Astrocyte (in vitro differentiated cells and primary cell): ENCODE results near the gene FBXO11. TPM values are rescaled to one million over a fixed set of nuclear protein-coding genes. Genes with fewer than 3 reads are reported as not detected.
"Not testable (repeated sequence)": the region's sequence is repeated elsewhere in the genome, so short reads cannot be mapped to it uniquely, and the experiment has no call there.

Experiments
- DNase-seq: peaks from one replicate; pipeline ENCODE4 v3.0.0-alpha.2; 2010; ENCODE audit warnings: low read depth
- FAIRE-seq: peaks from 2 replicates; lab custom pipeline; 2011; peaks lifted over from hg19 to GRCh38; lab: Jason Lieb, UNC
- H2AFZ ChIP-seq: 2 replicates; pipeline ENCODE4 v1.6.0; 2012; ENCODE audit warnings: low read depth, low read length, inconsistent platforms
- H3K27ac ChIP-seq: 2 replicates; pipeline ENCODE4 v1.5.1; 2011; ENCODE audit warnings: low read depth, low read length, inconsistent platforms
- H3K27me3 ChIP-seq: 2 replicates; pipeline ENCODE4 v1.6.0; 2011; ENCODE audit warnings: low read length, inconsistent platforms; ENCODE audit not compliant: insufficient read depth
- H3K36me3 ChIP-seq: 2 replicates; pipeline ENCODE4 v1.5.1; 2011; ENCODE audit warnings: low read length, inconsistent platforms; ENCODE audit not compliant: insufficient read depth
- H3K4me1 ChIP-seq: 2 replicates; pipeline ENCODE4 v1.5.1; 2011; ENCODE audit warnings: low read length, inconsistent platforms; ENCODE audit not compliant: insufficient read depth
- H3K4me2 ChIP-seq: 2 replicates; pipeline ENCODE4 v1.6.0; 2012; ENCODE audit warnings: low read length, inconsistent platforms
- H3K4me3 ChIP-seq: 2 replicates; pipeline ENCODE4 v1.5.1; 2011; ENCODE audit warnings: low read depth, mild to moderate bottlenecking, low read length, inconsistent platforms; ENCODE audit not compliant: insufficient read depth
- H3K79me2 ChIP-seq: 2 replicates; pipeline ENCODE4 v1.6.0; 2012; ENCODE audit warnings: mild to moderate bottlenecking, low read length, inconsistent platforms; ENCODE audit not compliant: insufficient read depth
- H3K9ac ChIP-seq: 2 replicates; pipeline ENCODE4 v1.6.0; 2012; ENCODE audit warnings: mild to moderate bottlenecking, low read length, inconsistent platforms
- H3K9me3 ChIP-seq: 2 replicates; pipeline ENCODE4 v1.5.1; 2012; ENCODE audit warnings: low read depth, mild to moderate bottlenecking, low read length, inconsistent platforms; ENCODE audit not compliant: insufficient read depth
- H4K20me1 ChIP-seq: 2 replicates; pipeline ENCODE4 v1.6.0; 2012; ENCODE audit warnings: low read length, inconsistent platforms; ENCODE audit not compliant: insufficient read depth
- H3K27ac Mint-ChIP-seq: one replicate; pipeline ENCODE4 v1.8.0; 2021; ENCODE audit warnings: mild to moderate bottlenecking, mixed read lengths; ENCODE audit not compliant: unreplicated experiment
- H3K27me3 Mint-ChIP-seq: one replicate; pipeline ENCODE4 v1.8.0; 2021; ENCODE audit warnings: low read depth, mixed read lengths; ENCODE audit not compliant: unreplicated experiment
- H3K36me3 Mint-ChIP-seq: one replicate; pipeline ENCODE4 v1.8.0; 2021; ENCODE audit warnings: low read depth, mixed read lengths; ENCODE audit not compliant: unreplicated experiment
- H3K4me1 Mint-ChIP-seq: one replicate; pipeline ENCODE4 v1.8.0; 2021; ENCODE audit warnings: low read depth, mixed read lengths; ENCODE audit not compliant: unreplicated experiment
- H3K4me3 Mint-ChIP-seq: one replicate; pipeline ENCODE4 v1.8.0; 2021; ENCODE audit warnings: mild to moderate bottlenecking, moderate library complexity, mixed read lengths; ENCODE audit not compliant: unreplicated experiment
- H3K9me3 Mint-ChIP-seq: one replicate; pipeline ENCODE4 v1.8.0; 2021; ENCODE audit warnings: mild to moderate bottlenecking, mixed read lengths; ENCODE audit not compliant: unreplicated experiment
- CTCF ChIP-seq: IDR thresholded peaks from 2 replicates; pipeline ENCODE4 v1.5.1; 2011; ENCODE audit warnings: low read depth, mild to moderate bottlenecking, inconsistent platforms, low read length, moderate library complexity; ENCODE audit not compliant: insufficient read depth
- EZH2 ChIP-seq: IDR thresholded peaks from 2 replicates; pipeline ENCODE4 v1.6.1; 2012; ENCODE audit warnings: mild to moderate bottlenecking, low read length, inconsistent platforms; ENCODE audit not compliant: insufficient read depth
- total RNA-seq: library from RNA; stranded (reverse); gene quantifications from 2 replicates; pipeline ENCODE4 v1.2.1, GENCODE V29; 2021

FBXO11 gene
- total RNA-seq, 1 donor from 2014 or later, result 70.8 TPM

GRCh38 chr2:47917276-47917961 is 11.1 kb upstream of the FBXO11 start:
- no peak for DNase-seq
- no peak overlapping the region for H3K4me2 ChIP-seq
- no peaks in the 10 kb centered on the region for H4K20me1 ChIP-seq
- no peak overlapping the region for H3K27ac ChIP-seq
- H3K79me2 ChIP-seq, result no peaks in the 10 kb centered on the region
- H3K27me3 ChIP-seq, result no peaks in the 10 kb centered on the region
- H2AFZ ChIP-seq, result no peak overlapping the region
- no peak for TF ChIP-seq CTCF
- TF ChIP-seq EZH2, result no peak
- H3K9ac ChIP-seq, result no peak overlapping the region
- Mint-ChIP-seq H3K9me3 (no peaks in the 10 kb centered on the region), H3K36me3 (no peaks in the 10 kb centered on the region), H3K4me3 (no peak overlapping the region), H3K4me1 (no peaks in the 10 kb centered on the region), H3K27me3 (no peaks in the 10 kb centered on the region), H3K27ac (no peak overlapping the region)
- no peak for FAIRE-seq
- no peaks in the 10 kb centered on the region for H3K4me1 ChIP-seq
- H3K36me3 ChIP-seq, result no peaks in the 10 kb centered on the region
- no peak overlapping the region for H3K4me3 ChIP-seq
- H3K9me3 ChIP-seq, result no peaks in the 10 kb centered on the region

- H4K20me1 ChIP-seq, result no peaks in the 10 kb centered on the region
- H3K4me2 ChIP-seq, result no peak overlapping the region
- no peak overlapping the region for H3K4me3 Mint-ChIP-seq
- no peak overlapping the region for H3K27ac Mint-ChIP-seq
- H3K36me3 ChIP-seq, result no peaks in the 10 kb centered on the region
- H3K27me3 Mint-ChIP-seq, result no peaks in the 10 kb centered on the region
- H3K9me3 ChIP-seq, result no peaks in the 10 kb centered on the region
- no peaks in the 10 kb centered on the region for H3K4me1 Mint-ChIP-seq
- H3K9ac ChIP-seq, result no peak overlapping the region
- H3K27me3 ChIP-seq, result no peaks in the 10 kb centered on the region
- no peaks in the 10 kb centered on the region for H3K79me2 ChIP-seq
- no peak overlapping the region for H3K4me3 ChIP-seq
- no peaks in the 10 kb centered on the region for H3K9me3 Mint-ChIP-seq
- DNase-seq (no peak), FAIRE-seq (no peak)
- no peaks in the 10 kb centered on the region for H3K4me1 ChIP-seq
- no peak overlapping the region for H2AFZ ChIP-seq
- H3K36me3 Mint-ChIP-seq, result no peaks in the 10 kb centered on the region
- TF ChIP-seq EZH2 (no peak), CTCF (no peak)
- no peak overlapping the region for H3K27ac ChIP-seq
Measured at GRCh38 chr2:47916412-47916811, 10.1 kb upstream of the FBXO11 start.

GRCh38 chr2:47910662-47911061 is 4.4 kb upstream of the FBXO11 start:
- H2AFZ ChIP-seq, H3K27me3 ChIP-seq, H3K4me1 ChIP-seq, H3K9ac ChIP-seq, DNase-seq, H3K79me2 ChIP-seq, H3K4me3 Mint-ChIP-seq, H3K36me3 ChIP-seq, H4K20me1 ChIP-seq, H3K4me1 Mint-ChIP-seq, FAIRE-seq, H3K9me3 ChIP-seq, H3K4me3 ChIP-seq, H3K27me3 Mint-ChIP-seq, H3K4me2 ChIP-seq, H3K27ac Mint-ChIP-seq, H3K36me3 Mint-ChIP-seq, H3K27ac ChIP-seq, H3K9me3 Mint-ChIP-seq: not testable (repeated sequence)
